Measurements from ENCODE around the gene AVP.
"Not testable (repeated sequence)": the region's sequence is repeated elsewhere in the genome, so short reads cannot be mapped to it uniquely, and the experiment has no call there.

AVP gene

DNA sequence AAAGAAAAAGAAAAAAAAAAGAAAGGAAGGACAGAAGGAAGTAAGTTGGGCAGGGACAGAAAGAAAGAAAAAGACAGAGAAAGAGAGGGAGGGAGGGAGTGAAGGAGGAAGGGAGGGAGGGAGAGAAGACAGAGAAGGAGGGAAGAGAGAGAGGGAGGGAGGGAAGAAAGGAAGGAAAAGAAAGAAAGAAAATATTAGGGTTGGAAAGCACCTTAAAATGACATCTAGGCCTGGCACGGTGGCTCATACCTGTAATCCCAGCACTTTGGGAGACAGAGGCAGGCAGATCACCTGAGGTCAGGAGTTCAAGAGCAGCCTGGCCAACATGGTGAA, 42.0 kb upstream of the AVP start:
- TF ChIP-seq, protein P1, sequence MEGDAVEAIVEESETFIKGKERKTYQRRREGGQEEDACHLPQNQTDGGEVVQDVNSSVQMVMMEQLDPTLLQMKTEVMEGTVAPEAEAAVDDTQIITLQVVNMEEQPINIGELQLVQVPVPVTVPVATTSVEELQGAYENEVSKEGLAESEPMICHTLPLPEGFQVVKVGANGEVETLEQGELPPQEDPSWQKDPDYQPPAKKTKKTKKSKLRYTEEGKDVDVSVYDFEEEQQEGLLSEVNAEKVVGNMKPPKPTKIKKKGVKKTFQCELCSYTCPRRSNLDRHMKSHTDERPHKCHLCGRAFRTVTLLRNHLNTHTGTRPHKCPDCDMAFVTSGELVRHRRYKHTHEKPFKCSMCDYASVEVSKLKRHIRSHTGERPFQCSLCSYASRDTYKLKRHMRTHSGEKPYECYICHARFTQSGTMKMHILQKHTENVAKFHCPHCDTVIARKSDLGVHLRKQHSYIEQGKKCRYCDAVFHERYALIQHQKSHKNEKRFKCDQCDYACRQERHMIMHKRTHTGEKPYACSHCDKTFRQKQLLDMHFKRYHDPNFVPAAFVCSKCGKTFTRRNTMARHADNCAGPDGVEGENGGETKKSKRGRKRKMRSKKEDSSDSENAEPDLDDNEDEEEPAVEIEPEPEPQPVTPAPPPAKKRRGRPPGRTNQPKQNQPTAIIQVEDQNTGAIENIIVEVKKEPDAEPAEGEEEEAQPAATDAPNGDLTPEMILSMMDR (IDR thresholded peaks at IDR 0.05; ENCODE audit: borderline replicate concordance, insufficient read depth, low read depth, low read length): no peak
- no peak overlapping the region for H3K4me3 ChIP-seq (ENCODE audit: low read depth, low read length)

- H3K4me3 ChIP-seq (ENCODE audit: low read depth, low read length): not testable (repeated sequence)
Observed at GRCh38 chr20:3125776-3126526, 41.4 kb upstream of the AVP start.

- H3K4me3 ChIP-seq (ENCODE audit: low read depth, low read length): not testable (repeated sequence)
Observed at GRCh38 chr20:3124773-3125560, 40.4 kb upstream of the AVP start.

GRCh38 chr20:3124163-3124562, 39.6 kb upstream of the AVP start:
- not testable (repeated sequence) for H3K4me3 ChIP-seq (ENCODE audit: low read depth, low read length)

DNA sequence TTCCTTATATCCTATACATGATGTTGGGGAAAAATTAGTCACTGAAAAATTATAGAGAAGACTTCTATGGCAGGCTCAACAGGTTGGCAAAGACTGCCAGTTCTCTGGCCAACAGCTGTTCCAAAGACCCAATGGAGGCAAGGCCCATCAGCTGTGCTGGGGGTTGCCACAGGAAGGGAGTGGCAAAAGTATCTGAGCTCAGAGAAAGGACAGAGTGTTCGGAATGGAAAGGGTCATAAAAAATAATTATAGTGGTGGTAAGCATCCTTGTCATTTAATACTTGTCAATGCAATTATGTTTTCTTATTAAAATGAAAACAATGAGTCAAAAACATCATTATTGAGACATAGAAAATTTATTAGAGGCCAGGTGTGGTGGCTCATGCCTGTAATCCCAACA, 39.0 kb upstream of the AVP start:
- TF ChIP-seq, protein P1 (IDR thresholded peaks at IDR 0.05; ENCODE audit: borderline replicate concordance, insufficient read depth, low read depth, low read length): no peak
- H3K4me3 ChIP-seq (ENCODE audit: low read depth, low read length): no peak overlapping the region

DNA sequence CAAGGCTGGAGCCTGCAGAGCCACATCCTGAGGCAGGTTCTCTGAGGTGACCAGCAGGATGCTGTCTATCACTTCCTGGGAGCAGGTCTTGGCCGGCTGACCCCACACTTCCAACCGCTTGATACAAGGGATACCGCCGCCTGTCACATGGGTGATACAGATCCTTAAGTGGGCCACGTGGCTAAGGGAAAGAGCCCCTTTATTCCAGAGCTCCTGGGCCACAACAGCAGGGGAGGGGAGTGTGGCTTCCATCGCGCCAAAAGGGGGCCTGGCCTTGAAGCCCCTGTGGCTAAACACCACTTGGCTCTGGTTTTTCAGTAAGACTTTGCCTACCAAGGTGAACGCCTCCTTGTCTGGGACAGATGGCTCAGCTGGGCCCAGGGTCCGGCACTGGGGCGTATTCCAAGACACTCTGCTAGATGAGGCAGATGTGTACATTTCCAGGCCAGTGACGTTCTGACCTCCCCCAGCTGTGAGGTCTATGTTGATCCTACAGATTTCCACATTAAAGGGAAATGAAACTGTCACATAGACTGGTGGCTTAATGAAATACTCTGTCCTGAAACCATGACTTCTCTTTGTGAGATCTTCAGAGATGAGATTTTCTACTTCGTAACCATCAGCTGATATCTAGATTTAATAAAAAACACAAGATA, 37.6 kb upstream of the AVP start:
- H3K4me3 ChIP-seq (ENCODE audit: low read depth, low read length): no peak overlapping the region
- TF ChIP-seq, protein P1 (IDR thresholded peaks at IDR 0.05; ENCODE audit: borderline replicate concordance, insufficient read depth, low read depth, low read length): no peak

DNA sequence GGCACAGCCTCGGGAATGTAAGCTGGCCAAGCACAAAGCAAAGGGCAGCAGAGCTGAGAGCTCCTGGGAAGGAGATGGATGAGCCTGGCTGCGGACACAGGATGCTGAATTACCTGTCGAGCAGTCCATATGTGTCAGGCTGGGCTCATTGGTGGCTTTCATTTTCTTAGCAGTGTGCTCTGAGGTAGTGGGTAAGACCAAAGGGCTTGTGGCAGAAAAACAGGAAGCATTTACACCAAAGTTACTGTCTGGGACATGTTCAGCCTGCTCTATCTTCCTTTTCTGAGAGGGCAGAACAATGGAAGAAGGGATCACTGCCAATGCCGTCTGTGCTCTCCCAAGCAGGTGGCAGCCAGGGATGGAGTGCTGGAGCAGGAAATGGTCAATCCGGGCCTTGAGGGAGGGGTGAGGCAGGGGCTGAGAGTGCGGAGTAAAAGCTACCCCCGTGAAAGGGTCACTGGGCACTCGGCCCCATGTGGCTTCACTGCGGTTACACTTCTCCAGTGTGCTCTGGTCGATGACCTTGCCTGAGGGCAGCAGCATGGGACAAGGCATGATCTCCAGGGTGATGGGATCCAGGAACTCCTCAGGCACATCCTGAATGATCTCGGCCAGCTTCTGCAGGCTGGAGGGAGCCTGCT, 36.9 kb upstream of the AVP start:
- TF ChIP-seq, protein P1 (IDR thresholded peaks at IDR 0.05; ENCODE audit: borderline replicate concordance, insufficient read depth, low read depth, low read length): no peak
- H3K4me3 ChIP-seq (ENCODE audit: low read depth, low read length): no peak overlapping the region

- no peak overlapping the region for H3K4me3 ChIP-seq (ENCODE audit: low read depth, low read length)
Observed at GRCh38 chr20:3119044-3119443, 34.5 kb upstream of the AVP start.

More at GRCh38 chr20:3119044-3119443, 34.5 kb upstream of the AVP start:
- TF ChIP-seq, protein P1 (IDR thresholded peaks at IDR 0.05; ENCODE audit: borderline replicate concordance, insufficient read depth, low read depth, low read length): no peak

Measured in GM12875 (cell line).